ENCODE data around the gene PDGFC.
"Not testable (repeated sequence)": the region's sequence is repeated elsewhere in the genome, so short reads cannot be mapped to it uniquely, and the experiment has no call there.

Gene PDGFC

GRCh38 chr4:156949373-156949814 lies 22.2 kb downstream of the PDGFC start:
- no peak for DNase-seq

- DNase-seq = no peak
These were observed 22.9 kb downstream of the PDGFC start for GRCh38 chr4:156948738-156949137.

DNA sequence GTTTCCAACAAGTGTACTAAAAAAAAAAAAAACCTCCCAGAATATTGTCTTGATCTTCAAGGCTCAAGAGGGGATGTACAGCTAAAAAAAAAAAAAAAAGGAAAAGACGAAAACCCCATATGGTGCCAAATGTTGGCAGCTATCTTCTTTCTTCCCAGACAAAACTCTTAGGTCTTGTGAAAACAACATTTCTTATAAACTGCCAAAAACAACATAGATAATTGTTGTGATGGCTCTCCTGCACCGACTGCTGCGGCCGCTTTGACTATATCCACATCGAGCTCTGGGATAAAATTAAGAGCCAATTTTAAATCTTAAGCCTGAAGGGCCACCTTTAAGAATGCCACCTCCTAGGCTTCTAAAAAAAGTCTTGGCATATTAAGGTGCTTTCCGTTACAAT lies 23.5 kb downstream of the PDGFC start:
- DNase-seq = no peak

DNA sequence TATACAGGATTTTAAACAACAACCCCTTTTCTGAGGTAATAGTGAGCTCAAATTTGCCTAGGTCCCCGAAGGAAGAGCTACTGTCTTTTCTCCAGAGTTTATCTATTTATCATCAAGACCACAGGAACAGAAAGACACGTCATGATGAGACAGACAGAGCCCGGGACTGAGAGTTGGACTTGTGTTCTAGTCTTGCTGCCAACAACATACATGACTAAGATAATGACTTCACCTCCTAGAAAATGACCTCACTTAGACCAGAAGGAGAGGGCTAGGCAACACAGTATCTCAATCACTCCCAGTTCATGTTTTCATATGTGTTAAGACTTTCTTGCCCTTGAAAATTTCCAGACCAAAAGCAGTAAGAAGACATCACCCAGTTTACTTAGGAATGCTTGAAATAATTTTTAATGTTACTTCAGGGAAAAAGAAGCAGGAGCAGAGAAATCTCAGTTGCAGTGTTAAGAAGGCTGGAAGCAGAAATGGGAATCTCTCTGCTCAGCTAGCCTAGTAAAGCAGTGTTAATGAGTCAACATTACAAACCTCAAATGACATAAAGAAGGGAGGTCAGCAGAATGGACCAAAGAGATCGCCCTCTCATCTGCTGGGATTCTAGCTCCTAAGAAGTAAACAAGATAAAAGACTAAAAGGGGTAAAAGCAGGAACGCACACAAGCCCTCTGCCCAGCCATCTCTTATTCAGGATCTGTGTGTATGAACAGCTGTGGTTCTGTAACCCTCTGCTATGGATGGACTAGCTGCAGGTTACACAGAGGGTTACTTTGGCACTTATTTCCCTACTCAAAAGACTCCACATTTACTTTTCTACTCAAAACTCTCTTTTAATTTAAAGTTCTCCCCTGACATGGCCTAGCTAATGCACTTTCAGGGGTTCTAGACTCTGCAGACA lies 24.8 kb downstream of the PDGFC start:
- DNase-seq = no peak

DNA sequence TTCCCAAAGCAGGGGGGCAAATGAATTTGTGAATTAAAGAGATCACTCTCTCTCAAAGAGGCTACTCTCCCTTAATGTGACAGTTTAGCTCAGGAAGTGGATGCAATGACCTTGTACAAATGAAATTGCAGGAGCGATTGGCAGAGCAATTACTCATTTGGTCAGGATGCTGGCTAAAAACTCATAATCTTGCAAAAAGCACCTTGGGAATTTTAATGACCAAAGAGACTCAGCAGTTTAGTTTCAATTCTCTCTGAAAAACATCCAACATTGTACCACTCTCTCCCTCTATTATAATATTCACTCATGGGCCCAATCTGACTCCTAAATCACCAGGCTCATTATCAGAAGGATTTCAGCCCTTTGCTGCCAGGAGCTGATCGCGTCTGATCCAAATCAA lies 26.1 kb downstream of the PDGFC start:
- no peak for DNase-seq

GRCh38 chr4:156942991-156943390 lies 28.6 kb downstream of the PDGFC start:
- DNase-seq = no peak

- peak; percentile 50 to 77 for DNase-seq
These were observed 29.6 kb downstream of the PDGFC start for GRCh38 chr4:156941940-156942548.

GRCh38 chr4:156939801-156940200 lies 31.8 kb downstream of the PDGFC start:
- no peak for DNase-seq

DNA sequence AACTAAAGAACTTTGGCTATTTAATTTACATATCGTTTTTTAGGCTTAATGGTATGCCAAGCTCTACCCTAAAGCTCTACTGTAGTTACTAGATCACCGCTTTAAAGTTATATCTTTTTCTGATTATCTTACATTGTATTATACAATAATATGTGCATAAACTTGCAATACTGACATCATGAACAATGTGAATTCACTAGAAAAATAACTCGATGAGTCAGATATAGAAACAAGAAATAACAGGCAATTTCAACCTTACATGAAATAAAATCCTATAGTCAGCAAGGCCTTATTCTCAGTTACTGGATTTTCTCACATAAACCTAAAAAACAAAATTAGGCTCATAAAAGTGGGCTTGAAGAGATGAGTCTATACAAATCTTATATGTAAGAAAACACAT lies 32.5 kb downstream of the PDGFC start:
- DNase-seq = no peak

- no peak for DNase-seq
These were observed 37.4 kb downstream of the PDGFC start for GRCh38 chr4:156934259-156934635.

- DNase-seq = no peak
These were observed 37.9 kb downstream of the PDGFC start for GRCh38 chr4:156933633-156934258.

DNA sequence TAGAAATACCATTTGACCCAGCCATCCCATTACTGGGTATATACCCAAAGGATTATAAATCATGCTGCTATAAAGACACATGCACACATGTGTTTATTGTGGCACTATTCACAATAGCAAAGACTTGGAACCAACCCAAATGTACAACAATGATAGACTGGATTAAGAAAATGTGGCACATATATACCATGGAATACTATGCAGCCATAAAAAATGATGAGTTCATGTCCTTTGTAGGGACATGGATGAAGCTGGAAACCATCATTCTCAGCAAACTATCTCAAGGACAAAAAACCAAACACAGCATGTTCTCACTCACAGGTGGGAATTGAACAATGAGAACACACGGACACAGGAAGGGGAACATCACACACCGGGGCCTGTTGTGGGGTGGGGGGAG lies 39.2 kb downstream of the PDGFC start:
- DNase-seq = not testable (repeated sequence)

- no peak for DNase-seq
These were observed 40.3 kb downstream of the PDGFC start for GRCh38 chr4:156931267-156931666.

DNA sequence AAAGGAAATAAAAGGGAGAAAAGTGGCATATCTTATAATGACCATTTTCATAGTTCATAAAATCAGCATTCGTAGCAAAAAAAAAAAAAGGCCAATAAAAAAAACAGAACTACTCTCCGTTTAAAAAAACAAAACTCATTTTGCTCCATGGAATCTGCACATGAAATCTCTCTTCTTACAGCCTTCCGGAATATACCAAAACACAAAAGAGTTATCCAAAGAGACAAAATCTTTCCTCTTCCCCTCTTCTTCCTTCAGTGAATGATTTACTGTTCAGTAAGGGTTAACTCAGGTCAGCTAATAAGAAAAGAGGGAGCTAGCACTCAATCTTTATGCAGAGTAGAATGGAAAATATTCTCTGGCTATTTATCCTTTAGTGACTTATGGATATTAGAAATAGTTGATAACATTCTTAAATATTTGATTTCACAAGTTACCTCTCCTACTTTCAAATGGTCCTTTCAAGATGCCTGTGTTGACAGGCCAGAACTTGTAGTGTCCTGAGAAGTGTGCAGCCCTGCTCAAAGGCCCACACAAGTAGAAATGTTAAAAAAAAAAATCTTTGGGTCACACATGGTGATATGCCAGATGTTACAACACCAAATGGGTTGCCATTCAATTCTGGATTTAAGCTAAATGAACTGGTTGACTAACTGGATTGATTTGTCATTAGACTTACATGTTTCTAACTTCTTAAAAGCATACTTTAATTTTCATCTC lies 42.1 kb downstream of the PDGFC start:
- no peak for DNase-seq

GRCh38 chr4:156924774-156925315 lies 46.8 kb downstream of the PDGFC start:
- DNase-seq = no peak

- DNase-seq = no peak
These were observed 48.1 kb downstream of the PDGFC start for GRCh38 chr4:156923525-156923924.

DNA sequence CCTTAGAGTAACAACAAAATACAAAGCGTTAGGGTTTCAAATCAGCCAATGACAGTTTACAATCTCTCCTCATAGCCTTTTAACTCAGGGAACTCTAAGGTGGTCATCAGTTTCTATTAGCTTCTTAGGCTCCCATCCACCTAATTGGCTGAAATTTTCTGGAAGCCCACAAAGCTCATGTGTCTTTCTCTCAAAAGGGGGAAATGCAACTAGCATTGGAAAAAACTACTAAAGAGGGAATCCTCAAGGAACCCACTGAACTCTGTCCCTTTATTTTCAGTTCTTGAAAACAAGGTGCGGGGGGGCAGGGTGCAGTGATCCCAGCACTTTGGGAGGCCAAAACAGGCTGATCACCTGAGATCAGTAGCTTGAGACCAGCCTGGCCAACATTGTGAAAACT lies 56.4 kb downstream of the PDGFC start:
- DNase-seq = no peak

DNA sequence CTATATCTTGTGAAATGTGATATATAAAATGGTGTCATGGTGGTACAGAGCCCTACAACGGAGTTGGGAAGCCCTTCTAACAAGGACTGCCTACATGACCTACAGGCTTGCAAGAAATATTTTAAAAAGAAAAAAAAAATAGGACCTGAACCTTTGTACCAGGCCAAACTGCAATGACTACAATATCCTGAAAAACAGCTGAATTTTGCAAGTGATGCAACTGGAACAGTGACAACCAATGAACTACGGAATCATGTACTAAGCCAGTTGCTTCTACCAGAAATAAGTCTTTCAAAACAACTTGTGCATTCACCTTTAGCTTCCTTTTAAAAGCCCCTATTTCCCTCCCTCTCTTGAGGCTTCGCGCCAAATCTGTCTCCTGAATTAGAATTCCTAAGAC lies 58.4 kb downstream of the PDGFC start:
- DNase-seq = no peak

DNA sequence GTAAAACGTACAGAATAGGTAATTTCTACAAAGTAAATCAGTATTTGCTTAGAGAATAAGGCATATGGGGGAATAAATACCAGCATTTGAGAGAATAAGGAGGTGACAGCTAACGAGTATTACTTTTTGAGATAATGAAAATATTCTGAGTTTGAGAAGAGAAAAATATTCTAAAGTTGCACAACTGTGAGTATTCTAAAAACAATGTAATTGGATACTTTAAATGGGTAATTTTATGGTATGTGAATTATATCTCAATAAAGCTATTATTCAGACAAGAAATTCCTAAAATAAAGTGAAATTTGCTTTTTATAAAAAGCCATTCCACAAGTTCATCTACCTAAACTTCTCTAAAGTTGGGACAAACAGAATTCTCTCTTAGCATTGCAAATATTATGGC lies 62.6 kb downstream of the PDGFC start:
- no peak for DNase-seq

DNA sequence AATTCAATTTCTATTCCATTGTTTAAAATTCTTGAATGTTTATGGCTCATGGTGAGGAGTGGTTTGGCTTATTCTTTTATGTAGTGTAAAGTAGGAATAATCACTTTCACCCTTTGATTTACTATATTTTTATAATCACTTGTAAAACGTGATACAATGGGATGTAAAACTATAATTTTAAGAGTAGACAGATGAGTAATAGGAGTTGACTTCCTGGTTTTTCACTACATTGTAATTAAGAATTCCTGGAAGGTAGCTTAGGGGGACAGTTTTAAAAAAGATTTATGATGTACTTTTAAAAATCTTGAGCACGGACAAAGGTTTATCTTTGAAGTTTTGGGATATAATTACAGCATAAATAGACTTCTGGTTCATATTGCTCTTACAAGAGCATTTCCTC lies 65.3 kb downstream of the PDGFC start:
- DNase-seq = peak; percentile 2 to 59

- no peak for DNase-seq
These were observed 69.7 kb downstream of the PDGFC start for GRCh38 chr4:156901871-156902270.

DNA sequence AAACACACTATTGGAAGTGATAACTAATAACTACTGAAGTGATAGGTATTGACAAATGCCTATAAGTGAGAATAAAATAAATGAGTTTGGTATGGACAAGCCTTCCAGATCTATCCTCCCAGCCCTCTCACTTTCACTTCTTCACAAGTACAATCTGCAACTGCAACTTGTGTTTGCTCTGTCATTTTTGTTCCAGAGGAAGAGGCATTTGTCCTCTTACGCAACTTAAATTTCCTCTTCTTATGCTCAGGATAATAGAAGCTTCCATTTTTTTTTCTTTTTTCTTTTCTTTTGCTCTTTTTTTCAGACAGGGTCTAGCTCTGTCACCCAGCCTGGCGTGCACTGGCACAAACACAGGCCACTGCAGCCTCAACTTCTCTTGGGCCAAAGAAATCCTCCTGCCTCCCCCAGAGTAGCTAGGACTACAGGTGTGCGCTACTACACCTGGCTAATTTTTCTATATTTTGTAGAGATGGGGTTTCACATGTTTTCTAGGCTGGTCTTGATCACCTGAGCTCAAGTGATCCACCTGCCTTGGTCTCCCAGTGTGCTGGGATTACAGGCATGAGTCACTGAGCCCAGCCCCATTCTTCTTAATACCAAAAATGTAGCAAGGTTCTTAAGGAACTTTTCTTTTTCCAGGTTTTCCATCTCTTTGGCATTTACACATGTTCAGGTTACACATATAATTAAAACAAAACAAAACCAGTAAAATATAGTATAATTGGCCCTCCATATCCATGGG lies 73.1 kb downstream of the PDGFC start:
- no peak for DNase-seq

Measured in NCI-H2081 (cell line).